Tibial nerve (tissue), 4 donors: Measurements from ENCODE around the gene PLXNA4.

Source experiments
- EP300 ChIP-seq, 2 donors: sonication (generic); formaldehyde crosslinking; IDR thresholded peaks; one replicate each; pipeline ENCODE4 v1.6.1; 2017; ENCODE audit warnings: antibody characterized with exemption in 2 of 2, mild to moderate bottlenecking in 1 of 2
- POLR2A ChIP-seq, 2 donors: fragments of 450-650 bp; IDR thresholded peaks; one replicate each; pipeline ENCODE4 v1.6.1; 2017; ENCODE audit warnings: antibody characterized with exemption in 2 of 2, mild to moderate bottlenecking in 2 of 2, moderate library complexity in 2 of 2
- TF ChIP-seq, protein P1 (sequence below), 5 experiments: fragments of 200-600 bp in 3 of 5; fragments of 450-650 bp in 2 of 5; sonication (generic) in 3 of 5; IDR thresholded peaks; one replicate each; pipeline ENCODE4 v1.5.1; 2016 to 2019; ENCODE audit warnings: antibody characterized with exemption in 5 of 5, mild to moderate bottlenecking in 3 of 5, moderate library complexity in 2 of 5

DNA sequence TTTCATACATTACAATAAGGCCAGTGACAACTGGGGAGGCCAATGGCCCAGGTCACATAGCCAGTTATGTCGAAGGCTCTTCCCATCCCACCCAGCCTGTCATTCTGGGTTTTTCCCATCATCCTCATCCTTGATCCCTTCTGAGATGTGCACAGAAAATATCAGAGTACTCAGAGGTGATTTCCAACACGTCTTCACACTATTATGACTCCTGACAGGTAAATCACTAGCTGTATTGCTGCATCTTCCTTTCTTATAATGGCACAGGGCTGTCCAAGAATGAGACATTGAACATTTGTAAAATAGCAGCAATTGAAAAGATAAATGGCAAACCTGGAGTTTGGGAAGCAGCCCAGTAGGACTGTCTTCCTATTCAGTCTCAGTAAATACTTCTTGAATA lies 159.9 kb downstream of the PLXNA4 start:
- TF ChIP-seq, protein P1, sequence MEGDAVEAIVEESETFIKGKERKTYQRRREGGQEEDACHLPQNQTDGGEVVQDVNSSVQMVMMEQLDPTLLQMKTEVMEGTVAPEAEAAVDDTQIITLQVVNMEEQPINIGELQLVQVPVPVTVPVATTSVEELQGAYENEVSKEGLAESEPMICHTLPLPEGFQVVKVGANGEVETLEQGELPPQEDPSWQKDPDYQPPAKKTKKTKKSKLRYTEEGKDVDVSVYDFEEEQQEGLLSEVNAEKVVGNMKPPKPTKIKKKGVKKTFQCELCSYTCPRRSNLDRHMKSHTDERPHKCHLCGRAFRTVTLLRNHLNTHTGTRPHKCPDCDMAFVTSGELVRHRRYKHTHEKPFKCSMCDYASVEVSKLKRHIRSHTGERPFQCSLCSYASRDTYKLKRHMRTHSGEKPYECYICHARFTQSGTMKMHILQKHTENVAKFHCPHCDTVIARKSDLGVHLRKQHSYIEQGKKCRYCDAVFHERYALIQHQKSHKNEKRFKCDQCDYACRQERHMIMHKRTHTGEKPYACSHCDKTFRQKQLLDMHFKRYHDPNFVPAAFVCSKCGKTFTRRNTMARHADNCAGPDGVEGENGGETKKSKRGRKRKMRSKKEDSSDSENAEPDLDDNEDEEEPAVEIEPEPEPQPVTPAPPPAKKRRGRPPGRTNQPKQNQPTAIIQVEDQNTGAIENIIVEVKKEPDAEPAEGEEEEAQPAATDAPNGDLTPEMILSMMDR (IDR thresholded peaks at IDR 0.05), result no peak
- TF ChIP-seq POLR2A (IDR thresholded peaks at IDR 0.05) (no peak), EP300 (IDR thresholded peaks at IDR 0.05) (no peak)
